ENCODE data around the gene ZDHHC20. TPM values are rescaled to one million over a fixed set of nuclear protein-coding genes. Genes with fewer than 3 reads are reported as not detected.
"Not testable (repeated sequence)": the region's sequence is repeated elsewhere in the genome, so short reads cannot be mapped to it uniquely, and the experiment has no call there.

ZDHHC20 gene
- total RNA-seq, 2 experiments from 2014 or later = 46.1 to 50.9 TPM

- peak overlapping the region; percentile 30 for H3K27ac Mint-ChIP-seq
- H3K4me3 Mint-ChIP-seq = no peak overlapping the region
- H3K9me3 Mint-ChIP-seq = no peaks in the 10 kb centered on the region
- CTCF ChIA-PET = no interaction called here
- H3K27me3 Mint-ChIP-seq = no peaks in the 10 kb centered on the region
- DNase-seq (peak; percentile 60), ATAC-seq (peak; percentile 60)
- POLR2A ChIA-PET = no interaction called here
- TF ChIP-seq CTCF (IDR thresholded peaks at IDR 0.05) = no peak
- peaks cover 26% of the 10 kb centered on the region for H3K36me3 Mint-ChIP-seq (ENCODE audit: low read depth)
- intact Hi-C loops (cut with micrococcal nuclease) = loop anchor here (5.0 kb wide), 1 partner anchor 61 kb away; the partner anchor contains the start of gene ZDHHC20
- H3K4me1 Mint-ChIP-seq (ENCODE audit: low read depth) = peaks cover 31% of the 10 kb centered on the region
These were observed 63.1 kb downstream of the ZDHHC20 start for GRCh38 chr13:21395953-21396352.

GRCh38 chr13:21389124-21389523 is 70.0 kb downstream of the ZDHHC20 start:
- Mint-ChIP-seq H3K27ac (peak overlapping the region; percentile 75), H3K4me3 (no peak overlapping the region), H3K36me3 (ENCODE audit: low read depth) (peaks cover 40% of the 10 kb centered on the region), H3K4me1 (ENCODE audit: low read depth) (peaks cover 14% of the 10 kb centered on the region), H3K27me3 (no peaks in the 10 kb centered on the region), H3K9me3 (no peaks in the 10 kb centered on the region)
- TF ChIP-seq CTCF (IDR thresholded peaks at IDR 0.05) = no peak
- ATAC-seq (no peak), DNase-seq (no peak)
- CTCF ChIA-PET = interaction anchor here (1.0 to 1.9 kb wide), 7 partner anchors 17 to 92 kb away, joined by 3 to 7 read pairs (median 4); no protein-coding TSS in a partner anchor
- POLR2A ChIA-PET = interaction anchor here (1.1 to 1.4 kb wide), 3 partner anchors 11 to 14 kb away, joined by 3 read pairs; no protein-coding TSS in a partner anchor
- intact Hi-C loops (cut with micrococcal nuclease) = no loop called here

GRCh38 chr13:21385710-21386109 is 73.4 kb downstream of the ZDHHC20 start:
- Mint-ChIP-seq H3K27ac (no peak overlapping the region), H3K4me1 (ENCODE audit: low read depth) (peaks cover 19% of the 10 kb centered on the region), H3K27me3 (no peaks in the 10 kb centered on the region), H3K9me3 (no peaks in the 10 kb centered on the region), H3K4me3 (no peak overlapping the region), H3K36me3 (ENCODE audit: low read depth) (peaks cover 48% of the 10 kb centered on the region)
- POLR2A ChIA-PET = no interaction called here
- TF ChIP-seq CTCF (IDR thresholded peaks at IDR 0.05) = no peak
- intact Hi-C loops (cut with micrococcal nuclease) = no loop called here
- ATAC-seq = no peak
- DNase-seq = no peak
- CTCF ChIA-PET = interaction anchor here (1.1 to 3.0 kb wide), 4 partner anchors 9 to 91 kb away, joined by 3 to 19 read pairs (median 4); no protein-coding TSS in a partner anchor

GRCh38 chr13:21383090-21383489 is 76.0 kb downstream of the ZDHHC20 start:
- Mint-ChIP-seq H3K27ac (peak overlapping the region; percentile 17), H3K27me3 (no peaks in the 10 kb centered on the region), H3K4me1 (ENCODE audit: low read depth) (peaks cover 5% of the 10 kb centered on the region), H3K4me3 (no peak overlapping the region), H3K9me3 (no peaks in the 10 kb centered on the region), H3K36me3 (ENCODE audit: low read depth) (peaks cover 39% of the 10 kb centered on the region)
- intact Hi-C loops (cut with micrococcal nuclease) = no loop called here
- ChIA-PET POLR2A (no interaction called here), CTCF (interaction anchor here (1.6 kb wide), 1 partner anchor 96 kb away, joined by 4 read pairs; no protein-coding TSS in a partner anchor)
- DNase-seq (no peak), ATAC-seq (no peak)
- TF ChIP-seq CTCF (IDR thresholded peaks at IDR 0.05) = no peak

GRCh38 chr13:21376998-21377985 is 81.8 kb downstream of the ZDHHC20 start:
- H3K4me3 Mint-ChIP-seq; H3K9me3 Mint-ChIP-seq; H3K4me1 Mint-ChIP-seq (ENCODE audit: low read depth); H3K27ac Mint-ChIP-seq; H3K27me3 Mint-ChIP-seq; DNase-seq; ATAC-seq; intact Hi-C loops (cut with micrococcal nuclease): not testable (repeated sequence)
- CTCF ChIA-PET = interaction anchor here (1.3 kb wide), 1 partner anchor 102 kb away, joined by 4 read pairs; no protein-coding TSS in a partner anchor
- POLR2A ChIA-PET = interaction anchor here (0.8 kb wide), 1 partner anchor 11 kb away, joined by 3 read pairs; no protein-coding TSS in a partner anchor
- H3K36me3 Mint-ChIP-seq (ENCODE audit: low read depth) = peaks cover 14% of the 10 kb centered on the region

Measured in activated CD8-positive, alpha-beta T cell treated with anti-CD3 and anti-CD28 coated beads for 36 hours (primary cell).